LNCaP clone FGC (cell line): ENCODE results near the gene ZNF555.

ENCODE experiments used
- DNase-seq: peaks from one replicate; pipeline ENCODE4 v3.0.0-alpha.2; 2011; ENCODE audit warnings: low read depth
- H3K4me3 ChIP-seq: 2 replicates; pipeline ENCODE4 v1.5.1; 2011; ENCODE audit warnings: mild to moderate bottlenecking, low read depth, low read length, control low read depth
- CTCF ChIP-seq: IDR thresholded peaks from 2 replicates; pipeline ENCODE4 v1.5.1; 2012; ENCODE audit warnings: mild to moderate bottlenecking; ENCODE audit not compliant: control insufficient read depth, insufficient read depth; ENCODE audit errors: extremely low read depth

Gene ZNF555

DNA sequence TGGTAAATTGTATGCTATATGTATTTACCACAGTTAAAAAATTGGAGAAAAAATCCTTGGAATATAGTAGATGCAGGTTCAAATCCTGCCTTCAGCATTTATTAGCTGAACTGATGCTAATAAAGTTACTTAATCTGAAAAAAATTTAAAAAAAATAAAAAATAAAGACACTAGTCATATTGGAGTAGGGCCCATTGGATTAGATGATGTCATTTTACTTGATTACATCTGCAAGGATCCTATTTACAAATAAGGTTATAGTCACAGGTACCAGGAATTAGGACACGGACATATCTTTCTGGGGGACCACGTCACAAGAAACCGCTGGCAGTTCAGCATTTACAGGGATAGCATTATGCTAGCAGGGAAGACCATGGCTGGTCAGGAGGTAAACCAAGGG lies 6.2 kb downstream of the ZNF555 start:
- no peak for DNase-seq
- no peak overlapping the region for H3K4me3 ChIP-seq
- no peak for TF ChIP-seq CTCF

- DNase-seq, result no peak
- no peak for TF ChIP-seq CTCF
- H3K4me3 ChIP-seq, result no peak overlapping the region
Measured at GRCh38 chr19:2848616-2849015, 7.3 kb downstream of the ZNF555 start.

- DNase-seq, result no peak
- no peak overlapping the region for H3K4me3 ChIP-seq
- no peak for TF ChIP-seq CTCF
Measured at GRCh38 chr19:2850256-2850925, 9.1 kb downstream of the ZNF555 start.

- no peak for TF ChIP-seq CTCF
- DNase-seq, result no peak
- H3K4me3 ChIP-seq, result no peak overlapping the region
Measured at GRCh38 chr19:2852598-2852997, 11.3 kb downstream of the ZNF555 start.

DNA sequence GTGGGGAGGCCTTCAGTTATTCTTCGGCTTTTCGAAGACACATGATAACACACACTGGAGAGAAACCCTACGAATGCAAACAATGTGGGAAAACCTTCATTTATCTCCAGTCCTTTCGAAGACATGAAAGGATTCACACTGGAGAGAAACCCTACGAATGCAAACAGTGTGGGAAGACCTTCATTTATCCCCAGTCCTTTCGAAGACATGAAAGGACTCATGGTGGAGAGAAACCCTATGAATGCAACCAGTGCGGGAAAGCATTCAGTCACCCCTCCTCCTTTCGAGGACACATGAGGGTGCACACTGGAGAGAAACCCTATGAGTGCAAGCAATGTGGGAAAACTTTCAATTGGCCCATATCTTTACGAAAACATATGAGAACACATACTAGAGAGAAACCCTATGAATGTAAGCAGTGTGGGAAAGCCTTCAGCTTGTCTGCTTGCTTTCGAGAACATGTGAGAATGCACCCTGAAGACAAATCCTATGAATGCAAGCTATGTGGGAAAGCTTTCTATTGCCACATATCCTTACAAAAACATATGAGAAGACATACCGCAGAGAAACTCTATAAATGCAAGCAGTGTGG lies 11.8 kb downstream of the ZNF555 start:
- no peak overlapping the region for H3K4me3 ChIP-seq
- TF ChIP-seq CTCF, result no peak
- DNase-seq, result no peak

- TF ChIP-seq CTCF, result no peak
- H3K4me3 ChIP-seq, result no peak overlapping the region
- DNase-seq, result no peak
Measured at GRCh38 chr19:2854849-2855248, 13.6 kb downstream of the ZNF555 start.
